ENCODE data around the gene SEMA6A. TPM values are rescaled to one million over a fixed set of nuclear protein-coding genes. Genes with fewer than 3 reads are reported as not detected.

SEMA6A gene
- total and polyA plus RNA-seq, 2 experiments from 2014 or later: 233 to 400 TPM

DNA sequence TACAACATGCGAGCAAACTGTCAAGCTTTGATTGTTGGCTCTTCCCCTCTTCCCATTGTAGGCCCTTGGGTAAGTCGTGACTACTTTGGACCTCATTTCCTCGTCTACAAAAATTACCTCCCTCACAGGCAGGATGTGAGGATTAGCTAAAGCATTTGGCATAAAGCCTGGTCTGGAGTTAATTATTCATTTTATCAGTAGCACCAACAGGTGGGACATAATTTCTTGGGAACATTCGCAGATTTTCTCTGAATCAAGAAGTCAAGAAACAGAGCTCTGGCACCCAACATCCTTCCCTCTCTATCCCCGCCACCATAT is 39.9 kb upstream of the SEMA6A start (continued):
- TF ChIP-seq POLR2AphosphoS5 (IDR thresholded peaks at IDR 0.05; ENCODE audit: low read depth) (no peak), ZNF331 (CRISPR knock-in tag; IDR thresholded peaks at IDR 0.05; ENCODE audit: low read depth) (no peak), EZH2phosphoT487 (IDR thresholded peaks at IDR 0.05; ENCODE audit: unreplicated experiment) (no peak)
- TF ChIP-seq, protein P1, sequence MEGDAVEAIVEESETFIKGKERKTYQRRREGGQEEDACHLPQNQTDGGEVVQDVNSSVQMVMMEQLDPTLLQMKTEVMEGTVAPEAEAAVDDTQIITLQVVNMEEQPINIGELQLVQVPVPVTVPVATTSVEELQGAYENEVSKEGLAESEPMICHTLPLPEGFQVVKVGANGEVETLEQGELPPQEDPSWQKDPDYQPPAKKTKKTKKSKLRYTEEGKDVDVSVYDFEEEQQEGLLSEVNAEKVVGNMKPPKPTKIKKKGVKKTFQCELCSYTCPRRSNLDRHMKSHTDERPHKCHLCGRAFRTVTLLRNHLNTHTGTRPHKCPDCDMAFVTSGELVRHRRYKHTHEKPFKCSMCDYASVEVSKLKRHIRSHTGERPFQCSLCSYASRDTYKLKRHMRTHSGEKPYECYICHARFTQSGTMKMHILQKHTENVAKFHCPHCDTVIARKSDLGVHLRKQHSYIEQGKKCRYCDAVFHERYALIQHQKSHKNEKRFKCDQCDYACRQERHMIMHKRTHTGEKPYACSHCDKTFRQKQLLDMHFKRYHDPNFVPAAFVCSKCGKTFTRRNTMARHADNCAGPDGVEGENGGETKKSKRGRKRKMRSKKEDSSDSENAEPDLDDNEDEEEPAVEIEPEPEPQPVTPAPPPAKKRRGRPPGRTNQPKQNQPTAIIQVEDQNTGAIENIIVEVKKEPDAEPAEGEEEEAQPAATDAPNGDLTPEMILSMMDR (conservative IDR thresholded peaks at IDR 0.05; ENCODE audit: low read depth in 2 of 2): no peak

DNA sequence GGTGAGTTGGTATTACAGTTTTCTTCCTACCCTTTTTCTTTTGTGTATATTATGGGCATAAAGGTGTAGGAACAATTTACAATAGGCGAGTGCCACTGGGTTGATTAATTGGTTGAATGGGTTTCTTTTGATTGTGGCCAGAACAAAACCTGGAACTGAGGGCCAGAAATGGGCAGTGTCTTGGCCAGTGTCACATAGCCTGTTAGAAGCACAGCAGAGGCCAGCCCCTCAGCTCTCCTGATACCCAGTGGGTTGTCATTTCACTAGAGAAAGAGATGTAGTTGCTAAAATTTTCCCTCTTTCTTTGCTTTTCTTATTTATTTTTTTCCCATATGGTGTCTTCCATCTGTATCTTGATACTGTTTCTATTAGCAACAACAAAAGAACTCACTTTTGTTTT is 38.8 kb upstream of the SEMA6A start:
- H3K4me1 ChIP-seq (ENCODE audit: insufficient read depth): peaks cover 4% of the 10 kb centered on the region; the same call in 1 of the 2 replicates
- no peaks in the 10 kb centered on the region; the same call in 2 of the 3 replicates for H3K9me3 Mint-ChIP-seq
- TF ChIP-seq EZH2 (IDR thresholded peaks at IDR 0.05; ENCODE audit: low read depth, unreplicated experiment) (no peak), JUNB (IDR thresholded peaks at IDR 0.05; ENCODE audit: unreplicated experiment) (no peak), NANOG (IDR thresholded peaks at IDR 0.05; ENCODE audit: borderline replicate concordance) (no peak), ZNF331 (CRISPR knock-in tag; IDR thresholded peaks at IDR 0.05; ENCODE audit: low read depth) (no peak), ZNF114 (CRISPR knock-in tag; IDR thresholded peaks at IDR 0.05) (no peak), EZH2phosphoT487 (IDR thresholded peaks at IDR 0.05; ENCODE audit: unreplicated experiment) (no peak), STAT1 (IDR thresholded peaks at IDR 0.05; ENCODE audit: unreplicated experiment) (no peak)
- TF ChIP-seq, protein P1 (conservative IDR thresholded peaks at IDR 0.05; ENCODE audit: low read depth in 2 of 2): no peak
- TF ChIP-seq, protein P2, sequence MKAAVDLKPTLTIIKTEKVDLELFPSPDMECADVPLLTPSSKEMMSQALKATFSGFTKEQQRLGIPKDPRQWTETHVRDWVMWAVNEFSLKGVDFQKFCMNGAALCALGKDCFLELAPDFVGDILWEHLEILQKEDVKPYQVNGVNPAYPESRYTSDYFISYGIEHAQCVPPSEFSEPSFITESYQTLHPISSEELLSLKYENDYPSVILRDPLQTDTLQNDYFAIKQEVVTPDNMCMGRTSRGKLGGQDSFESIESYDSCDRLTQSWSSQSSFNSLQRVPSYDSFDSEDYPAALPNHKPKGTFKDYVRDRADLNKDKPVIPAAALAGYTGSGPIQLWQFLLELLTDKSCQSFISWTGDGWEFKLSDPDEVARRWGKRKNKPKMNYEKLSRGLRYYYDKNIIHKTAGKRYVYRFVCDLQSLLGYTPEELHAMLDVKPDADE (IDR thresholded peaks at IDR 0.05): no peak
- TF ChIP-seq, protein P3, sequence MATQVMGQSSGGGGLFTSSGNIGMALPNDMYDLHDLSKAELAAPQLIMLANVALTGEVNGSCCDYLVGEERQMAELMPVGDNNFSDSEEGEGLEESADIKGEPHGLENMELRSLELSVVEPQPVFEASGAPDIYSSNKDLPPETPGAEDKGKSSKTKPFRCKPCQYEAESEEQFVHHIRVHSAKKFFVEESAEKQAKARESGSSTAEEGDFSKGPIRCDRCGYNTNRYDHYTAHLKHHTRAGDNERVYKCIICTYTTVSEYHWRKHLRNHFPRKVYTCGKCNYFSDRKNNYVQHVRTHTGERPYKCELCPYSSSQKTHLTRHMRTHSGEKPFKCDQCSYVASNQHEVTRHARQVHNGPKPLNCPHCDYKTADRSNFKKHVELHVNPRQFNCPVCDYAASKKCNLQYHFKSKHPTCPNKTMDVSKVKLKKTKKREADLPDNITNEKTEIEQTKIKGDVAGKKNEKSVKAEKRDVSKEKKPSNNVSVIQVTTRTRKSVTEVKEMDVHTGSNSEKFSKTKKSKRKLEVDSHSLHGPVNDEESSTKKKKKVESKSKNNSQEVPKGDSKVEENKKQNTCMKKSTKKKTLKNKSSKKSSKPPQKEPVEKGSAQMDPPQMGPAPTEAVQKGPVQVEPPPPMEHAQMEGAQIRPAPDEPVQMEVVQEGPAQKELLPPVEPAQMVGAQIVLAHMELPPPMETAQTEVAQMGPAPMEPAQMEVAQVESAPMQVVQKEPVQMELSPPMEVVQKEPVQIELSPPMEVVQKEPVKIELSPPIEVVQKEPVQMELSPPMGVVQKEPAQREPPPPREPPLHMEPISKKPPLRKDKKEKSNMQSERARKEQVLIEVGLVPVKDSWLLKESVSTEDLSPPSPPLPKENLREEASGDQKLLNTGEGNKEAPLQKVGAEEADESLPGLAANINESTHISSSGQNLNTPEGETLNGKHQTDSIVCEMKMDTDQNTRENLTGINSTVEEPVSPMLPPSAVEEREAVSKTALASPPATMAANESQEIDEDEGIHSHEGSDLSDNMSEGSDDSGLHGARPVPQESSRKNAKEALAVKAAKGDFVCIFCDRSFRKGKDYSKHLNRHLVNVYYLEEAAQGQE (IDR thresholded peaks at IDR 0.05; ENCODE audit: unreplicated experiment): no peak

More for the DNA sequence above, 38.8 kb upstream of the SEMA6A start:
- Mint-ChIP-seq H3K4me1 (peaks cover 16% of the 10 kb centered on the region; the same call in 2 of the 3 replicates), H3K27ac (no peak overlapping the region), H3K4me3 (no peak overlapping the region), H3K27me3 (ENCODE audit: insufficient read depth, low read depth, poor library complexity) (peaks cover 3% of the 10 kb centered on the region), H3K36me3 (ENCODE audit: low read depth) (no peaks in the 10 kb centered on the region)
- H3F3A ChIP-seq (replicated peaks; ENCODE audit: low read depth): no peaks in the 10 kb centered on the region
- no peak overlapping the region for H2AFZ ChIP-seq
- H3K27ac ChIP-seq (ENCODE audit: low read depth): no peak overlapping the region
- no peak overlapping the region for H3K4me2 ChIP-seq
- no peak for DNase-seq (ENCODE audit: low spot score)
- ATAC-seq: no peak
- peaks cover 4% of the 10 kb centered on the region; the same call in 1 of the 2 replicates for H3K9me2 ChIP-seq (ENCODE audit: insufficient read depth)
- H3K36me3 ChIP-seq (ENCODE audit: insufficient read depth): no peaks in the 10 kb centered on the region
- no peaks in the 10 kb centered on the region for H3K27me3 ChIP-seq (ENCODE audit: insufficient read depth)
- no peaks in the 10 kb centered on the region for H4K20me1 ChIP-seq (replicated peaks; ENCODE audit: insufficient read depth)
- no peaks in the 10 kb centered on the region for H3K79me2 ChIP-seq (replicated peaks; ENCODE audit: insufficient read depth)
- H3K4me3 ChIP-seq: no peak overlapping the region

Measured in GM23338 (cell line).